GM12878 (cell line): ENCODE data around the gene PSMF1. TPM values are rescaled to one million over a fixed set of nuclear protein-coding genes. Genes with fewer than 3 reads are reported as not detected.

ENCODE experiments used
- BCLAF1 ChIP-seq: fragments of 450-650 bp; IDR thresholded peaks from 2 replicates; pipeline ENCODE4 v1.6.1; 2017; ENCODE audit warnings: antibody characterized with exemption, mild to moderate bottlenecking, moderate library complexity
- CHD2 ChIP-seq: IDR thresholded peaks from 2 replicates; pipeline ENCODE4 v1.6.1; 2011; ENCODE audit warnings: low read depth, low read length, improper control_type of control experiment, borderline replicate concordance
- E2F8 ChIP-seq: fragments of 450-650 bp; IDR thresholded peaks from 2 replicates; pipeline ENCODE4 v1.6.1; 2018; ENCODE audit warnings: mild to moderate bottlenecking, low read depth, moderate library complexity; ENCODE audit not compliant: partially characterized antibody
- MEF2B ChIP-seq: fragments of 450-650 bp; IDR thresholded peaks from 2 replicates; pipeline ENCODE4 v1.6.1; 2018; ENCODE audit warnings: mild to moderate bottlenecking, moderate library complexity; ENCODE audit not compliant: partially characterized antibody, poor library complexity, severe bottlenecking
- NR2F1 ChIP-seq: fragments of 450-650 bp; conservative IDR thresholded peaks from 2 replicates; pipeline ENCODE4 v1.6.1; 2017; ENCODE audit warnings: mild to moderate bottlenecking
- PBX3 ChIP-seq: IDR thresholded peaks from 2 replicates; pipeline ENCODE4 v1.6.1; 2011; ENCODE audit warnings: mild to moderate bottlenecking, low read depth, low read length, moderate library complexity; ENCODE audit not compliant: insufficient replicate concordance
- PRDM15 ChIP-seq: fragments of 450-650 bp; formaldehyde crosslinking; IDR thresholded peaks from 2 replicates; pipeline ENCODE4 v1.4.0; 2020; ENCODE audit warnings: mild to moderate bottlenecking, moderate library complexity
- RAD51 ChIP-seq: fragments of 450-650 bp; IDR thresholded peaks from 2 replicates; pipeline ENCODE4 v1.6.1; 2016; ENCODE audit warnings: moderate library complexity, mild to moderate bottlenecking, inconsistent platforms
- SMC3 ChIP-seq: IDR thresholded peaks from 2 replicates; pipeline ENCODE4 v1.6.1; 2011; ENCODE audit warnings: low read length, improper control_type of control experiment, borderline replicate concordance
- SREBF2 ChIP-seq: IDR thresholded peaks from 2 replicates; pipeline ENCODE4 v1.6.1; 2012; ENCODE audit warnings: mild to moderate bottlenecking, low read length
- ZBTB40 ChIP-seq: fragments of 450-650 bp; IDR thresholded peaks from 2 replicates; pipeline ENCODE4 v1.6.1; 2016; ENCODE audit warnings: mild to moderate bottlenecking, moderate library complexity, borderline replicate concordance
- polyA plus RNA-seq, 11 experiments: library from polyadenylated mRNA; depleted of rRNA in 4 of 11; unstranded in 6 of 11; stranded (reverse) in 5 of 11; fragments of >200 nt; fragmentation: Nextera tagmentation in 4 of 11; fragmentation: Illumina TruSeq in 1 of 11; extraction: Ambion mirVana in 4 of 11; extraction: Trizol in 1 of 11; gene quantifications; 1 replicate in 1 of 11; 2 replicates in 10 of 11; pipeline versions ENCODE4 v1.2.1 to v1.2.3, GENCODE V29; 2011 to 2016; ENCODE audit warnings: inconsistent platforms in 2 of 11, missing spikeins in 2 of 11, low read depth in 1 of 11
- total RNA-seq, 4 experiments: library from RNA; depleted of rRNA in 3 of 4; stranded (reverse); fragments of >200 nt in 3 of 4; fragmentation: Illumina TruSeq in 1 of 4; extraction: Trizol in 1 of 4; gene quantifications; 2 replicates each; pipeline versions ENCODE4 v1.2.1 to v1.2.3, GENCODE V29; 2013 to 2021

The PSMF1 gene
- total and polyA plus RNA-seq, 10 of the 15 experiments (the other 5 are each of a cell fraction or from before 2014, with no cell fraction given) = 14.2 to 173 (median 40.6) TPM

GRCh38 chr20:1203630-1204029, 85.2 kb downstream of the PSMF1 start (continued):
- TF ChIP-seq MEF2B (no peak), ZBTB40 (no peak), SMC3 (no peak), PRDM15 (CRISPR knock-in tag) (no peak), SREBF2 (no peak), E2F8 (no peak), NR2F1 (no peak), BCLAF1 (no peak), PBX3 (no peak), CHD2 (no peak), RAD51 (no peak)
